HG03060 (cell line): ENCODE data around the gene UNC5C.
A peak's percentile ranks its signal among the peaks of the same experiment; 100 is the strongest.

Experiments used
- ATAC-seq: cut with Tn5 transposase; IDR thresholded peaks from one replicate; pipeline ENCODE4 v1.9.1; 2021; ENCODE audit warnings: low read depth, moderate number of reproducible peaks; ENCODE audit not compliant: unreplicated experiment

The UNC5C gene

DNA sequence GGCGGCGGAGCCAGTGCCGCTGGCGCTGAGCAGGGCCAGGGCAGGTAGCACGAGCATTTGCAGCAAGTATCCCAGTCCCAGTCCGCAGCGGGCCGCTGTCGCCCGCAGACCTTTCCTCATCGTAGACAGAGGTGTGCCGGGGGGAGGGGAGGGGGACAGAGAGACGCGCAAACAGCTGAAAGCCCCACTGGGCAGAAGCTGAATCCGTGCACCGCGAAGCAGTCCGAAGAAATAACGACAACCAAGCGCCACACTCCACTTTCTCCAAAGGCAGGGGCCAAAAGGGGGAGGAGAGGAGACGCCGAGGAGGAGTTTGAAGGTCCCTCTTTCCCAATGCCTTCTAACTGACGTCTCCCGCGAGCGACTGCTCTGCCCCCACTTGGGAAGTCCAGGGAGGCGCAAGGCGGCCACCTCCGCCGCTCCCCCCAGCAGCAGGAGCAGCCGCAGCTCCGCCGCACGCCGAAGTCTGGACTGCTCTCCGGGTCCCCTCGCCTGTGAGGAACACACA lies at the start of gene UNC5C:
Gene UNC5C (minus strand): TSS at position 236 of the 508 bp plus-strand sequence.
- ATAC-seq: no peak

DNA sequence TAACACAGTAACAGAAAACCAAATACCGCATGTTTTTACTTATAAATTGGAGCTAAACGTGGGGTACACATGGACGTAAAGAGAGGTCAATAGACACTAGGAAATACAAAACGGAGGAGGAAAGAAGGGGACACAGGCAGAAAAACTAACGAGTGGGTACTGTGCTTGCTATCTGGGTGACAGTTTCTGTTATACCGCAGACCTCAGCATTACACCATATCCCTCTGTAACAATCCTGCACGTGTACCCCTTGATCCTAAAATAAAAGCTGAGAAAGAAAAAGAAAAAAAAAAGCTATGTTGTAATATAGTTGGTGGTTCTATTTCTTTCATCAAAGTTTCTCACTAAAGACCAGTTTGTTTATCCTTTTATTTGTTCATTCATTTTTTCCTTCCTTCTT lies 47.9 kb upstream of the UNC5C start:
- no peak for ATAC-seq

DNA sequence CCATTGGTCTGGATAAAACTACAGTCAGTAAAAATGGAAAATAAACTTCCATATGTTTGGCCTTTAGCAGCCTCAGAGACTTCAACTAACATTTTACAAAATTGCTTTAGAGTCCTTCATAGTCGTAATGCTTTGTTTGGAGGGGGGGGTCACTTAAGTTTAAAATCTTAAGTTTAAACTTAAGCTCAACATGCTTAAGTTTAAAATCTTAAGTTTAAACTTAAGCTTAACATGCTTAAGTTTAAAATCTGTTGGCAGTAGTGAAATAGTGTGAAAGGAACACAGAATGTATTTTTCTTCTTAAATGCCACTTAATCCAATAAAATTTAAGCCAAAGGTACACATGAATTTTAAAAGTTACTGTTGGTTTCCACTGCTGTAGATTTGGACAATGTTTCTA lies 45.9 kb upstream of the UNC5C start:
- no peak for ATAC-seq

DNA sequence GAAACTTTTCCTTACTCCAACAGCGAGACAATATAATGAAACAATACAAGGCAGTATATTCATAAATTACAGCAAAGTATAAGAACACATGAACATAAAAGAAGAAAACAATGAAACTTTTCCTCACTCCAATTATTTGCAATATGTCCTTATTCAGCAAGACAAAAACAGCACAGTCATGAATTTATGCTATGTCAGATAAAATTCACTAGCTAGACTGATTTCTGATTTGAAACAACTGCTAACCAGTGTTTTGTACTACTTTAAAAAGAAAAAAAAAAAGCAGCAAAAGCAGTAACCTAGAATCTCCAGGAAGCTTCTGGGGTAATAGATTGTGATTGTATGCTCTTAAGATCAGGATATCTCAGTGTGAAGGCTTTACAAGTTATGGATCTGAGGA lies 45.2 kb upstream of the UNC5C start:
- no peak for ATAC-seq

DNA sequence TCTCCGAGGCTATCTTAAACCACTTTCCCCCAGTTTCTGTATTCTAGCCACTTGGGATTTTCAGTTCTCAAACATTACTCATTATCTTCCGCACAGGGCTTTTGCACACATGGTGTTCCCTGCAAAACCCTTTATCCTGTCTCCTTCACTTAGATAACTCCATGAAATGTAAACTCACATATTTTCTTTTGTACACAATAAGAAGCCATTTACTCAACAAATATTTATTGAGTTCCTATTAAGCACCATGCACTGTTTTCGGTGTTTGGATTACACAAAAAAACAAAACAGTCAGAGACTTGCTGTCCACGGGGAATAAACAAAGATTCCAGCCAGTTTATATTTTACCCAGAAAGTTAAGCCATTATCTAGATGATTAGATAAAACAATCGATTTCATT lies 42.5 kb upstream of the UNC5C start:
- no peak for ATAC-seq

DNA sequence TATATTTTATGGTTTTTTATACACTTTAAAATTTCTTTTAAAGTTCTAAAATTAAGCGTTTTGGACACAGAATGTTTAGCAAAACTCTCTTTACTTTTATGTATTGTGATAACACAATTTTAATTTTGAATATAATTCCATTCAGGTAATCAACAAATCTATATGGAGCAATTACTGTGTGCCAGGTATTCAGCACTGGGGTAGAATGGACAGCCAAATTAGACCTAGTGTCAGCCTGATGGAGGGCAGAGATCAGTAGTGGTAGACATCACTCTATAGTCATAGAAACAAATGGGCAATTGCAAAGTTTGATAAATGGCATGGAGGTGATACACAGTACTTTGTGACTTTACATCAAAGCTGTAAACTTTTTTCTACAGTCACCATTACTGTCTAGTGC lies 41.8 kb upstream of the UNC5C start:
- no peak for ATAC-seq

DNA sequence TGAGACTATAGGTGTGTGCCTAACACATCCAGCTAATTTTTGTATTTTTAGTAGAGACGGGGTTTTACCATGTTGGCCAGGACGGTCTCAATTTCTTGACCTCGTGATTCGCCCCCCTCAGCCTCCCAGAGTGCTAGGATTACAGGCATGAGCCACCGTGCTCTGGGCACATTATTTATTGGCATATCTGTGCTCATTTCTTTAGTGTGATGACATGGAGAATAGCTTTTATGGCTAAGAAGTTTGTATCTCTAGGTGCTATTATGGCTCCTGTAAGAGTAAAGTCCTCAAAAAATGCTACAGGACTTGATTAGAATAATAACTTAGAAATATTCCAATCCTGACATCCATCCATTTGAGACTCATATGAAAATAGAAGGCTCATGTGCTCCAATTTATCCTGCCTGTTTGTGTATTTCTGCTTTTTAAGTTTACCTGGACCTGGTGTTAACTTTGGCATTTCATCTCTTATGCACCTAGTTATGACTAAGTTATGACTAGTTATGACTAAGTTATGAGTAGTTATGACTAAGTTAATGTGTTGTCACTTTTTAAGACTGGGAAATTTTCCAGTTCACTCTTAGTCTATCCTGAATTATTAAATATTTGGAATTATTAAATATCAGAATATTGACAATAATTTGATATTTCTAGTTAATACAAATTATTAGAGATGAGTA lies 36.4 kb upstream of the UNC5C start:
- ATAC-seq: no peak

DNA sequence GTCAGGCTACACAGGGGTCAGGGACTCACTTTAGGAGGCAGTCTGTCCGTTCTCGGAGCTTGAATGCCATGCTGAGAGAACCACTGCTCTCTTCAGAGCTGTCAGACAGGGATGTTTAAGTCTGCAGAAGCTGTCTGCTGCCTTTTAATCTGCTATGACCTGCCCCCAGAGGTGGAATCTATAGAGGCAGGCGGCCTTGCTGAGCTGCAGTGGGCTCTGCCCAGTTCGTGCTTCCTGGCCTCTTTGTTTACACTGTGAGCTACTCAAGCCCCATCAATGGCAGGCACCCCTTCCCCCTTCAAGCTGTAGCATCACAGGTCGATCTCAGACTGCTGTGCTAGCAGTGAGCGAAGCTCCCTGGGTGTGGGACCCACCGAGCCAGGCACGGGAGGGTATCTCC lies 31.5 kb upstream of the UNC5C start:
- ATAC-seq: no peak

DNA sequence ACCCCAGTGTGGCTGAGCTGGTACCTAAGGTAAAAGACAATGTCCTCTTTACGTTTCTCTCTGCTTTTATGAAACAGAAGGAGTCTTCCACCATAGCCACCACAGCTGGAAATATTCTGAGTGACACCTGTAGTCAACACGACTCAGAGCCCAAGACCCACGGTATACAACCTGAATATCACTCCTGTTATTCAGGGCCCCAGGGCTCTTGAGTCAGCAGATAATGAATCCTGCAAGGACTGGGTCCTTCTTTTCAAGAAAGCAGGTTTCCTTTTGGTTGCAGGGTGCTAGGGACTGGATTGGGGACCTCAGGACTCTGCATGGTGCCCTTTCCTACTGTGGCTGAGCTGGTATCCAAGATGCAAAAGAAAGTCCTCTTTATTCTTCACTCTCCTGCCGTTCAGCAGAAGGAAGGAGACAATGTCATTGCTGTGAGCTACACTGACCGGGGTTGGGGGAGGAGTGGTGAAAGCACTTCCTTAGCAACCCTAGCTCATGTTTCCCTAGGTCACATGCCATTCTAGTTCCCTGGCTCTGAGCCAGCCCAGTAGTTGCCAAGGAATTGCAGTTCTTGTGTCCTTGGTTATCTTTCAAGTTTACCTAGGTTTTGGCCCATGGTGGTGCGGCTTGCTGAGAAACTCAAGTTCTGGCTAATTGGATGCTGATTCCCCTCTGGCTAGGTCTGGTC lies 23.7 kb upstream of the UNC5C start:
- ATAC-seq: no peak

DNA sequence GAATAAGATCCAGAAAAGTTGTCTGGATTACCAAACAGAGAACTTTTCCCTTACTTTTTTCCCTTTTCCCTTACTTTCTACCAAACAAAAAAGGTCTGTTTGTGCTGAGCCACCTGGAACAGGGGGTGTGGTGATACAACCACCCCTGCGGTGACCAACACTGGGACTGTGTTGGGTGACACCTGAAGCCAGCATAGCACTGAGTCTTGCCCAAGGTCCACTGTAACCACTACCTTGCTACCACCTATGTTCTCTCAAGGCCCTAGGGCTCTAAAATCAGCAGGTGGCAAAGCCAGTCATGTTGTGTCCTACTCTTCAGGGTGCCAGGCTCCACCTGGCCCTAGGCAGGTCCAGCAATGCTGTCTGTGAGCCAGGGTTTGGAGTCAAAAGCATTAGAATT lies 22.8 kb upstream of the UNC5C start:
- no peak for ATAC-seq

DNA sequence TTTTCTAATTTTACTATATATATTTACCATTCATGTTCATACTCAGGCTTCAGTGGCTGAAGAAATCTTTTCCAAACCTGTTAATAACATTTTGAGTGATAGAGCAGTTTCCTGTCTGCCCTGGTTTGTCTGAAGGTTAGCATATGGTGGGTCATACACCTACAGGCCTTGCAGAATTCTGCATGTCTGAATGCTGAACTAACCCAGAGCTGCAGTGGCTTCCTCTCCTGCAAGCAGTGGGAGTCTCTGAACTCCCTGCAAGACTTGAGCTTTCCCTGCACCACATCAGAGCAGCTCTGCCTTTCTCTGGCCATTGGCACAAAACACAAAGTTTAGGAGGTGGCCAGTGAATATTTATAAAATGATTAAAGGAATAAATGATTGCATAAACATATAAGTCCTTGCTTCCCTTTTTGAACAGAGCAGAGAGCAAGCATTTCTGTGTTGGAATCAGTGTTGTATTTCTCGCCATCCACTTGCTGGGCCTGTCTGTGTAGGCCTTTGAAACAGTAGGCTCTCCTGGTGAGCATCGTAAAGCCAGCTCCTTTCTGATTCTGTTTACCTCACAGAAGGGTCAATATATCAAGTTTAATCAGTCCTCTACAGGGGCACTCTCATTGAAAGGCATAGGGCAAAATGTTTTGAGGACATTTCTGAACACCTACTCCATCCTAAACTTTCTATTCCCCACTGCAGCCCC lies 15.0 kb upstream of the UNC5C start:
- no peak for ATAC-seq

DNA sequence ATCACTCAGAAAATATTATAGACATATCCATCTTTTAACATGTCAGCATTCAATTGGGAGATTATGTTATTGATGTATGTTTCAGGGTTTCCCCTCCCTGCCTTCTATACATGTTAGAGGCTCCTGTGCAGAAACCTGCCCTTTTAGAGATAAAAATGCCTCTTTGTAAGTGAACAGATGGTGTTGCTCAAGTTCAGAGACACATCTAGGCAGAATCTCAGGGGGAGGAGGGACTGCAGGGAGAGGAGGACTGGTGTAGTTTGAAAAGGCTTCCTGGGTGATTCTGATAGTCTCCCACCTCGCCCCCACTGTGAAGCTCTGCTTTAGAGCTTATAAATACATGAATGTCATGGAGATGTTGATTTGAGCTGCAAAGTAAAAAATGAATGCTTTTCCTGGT lies 12.0 kb upstream of the UNC5C start:
- ATAC-seq: no peak

DNA sequence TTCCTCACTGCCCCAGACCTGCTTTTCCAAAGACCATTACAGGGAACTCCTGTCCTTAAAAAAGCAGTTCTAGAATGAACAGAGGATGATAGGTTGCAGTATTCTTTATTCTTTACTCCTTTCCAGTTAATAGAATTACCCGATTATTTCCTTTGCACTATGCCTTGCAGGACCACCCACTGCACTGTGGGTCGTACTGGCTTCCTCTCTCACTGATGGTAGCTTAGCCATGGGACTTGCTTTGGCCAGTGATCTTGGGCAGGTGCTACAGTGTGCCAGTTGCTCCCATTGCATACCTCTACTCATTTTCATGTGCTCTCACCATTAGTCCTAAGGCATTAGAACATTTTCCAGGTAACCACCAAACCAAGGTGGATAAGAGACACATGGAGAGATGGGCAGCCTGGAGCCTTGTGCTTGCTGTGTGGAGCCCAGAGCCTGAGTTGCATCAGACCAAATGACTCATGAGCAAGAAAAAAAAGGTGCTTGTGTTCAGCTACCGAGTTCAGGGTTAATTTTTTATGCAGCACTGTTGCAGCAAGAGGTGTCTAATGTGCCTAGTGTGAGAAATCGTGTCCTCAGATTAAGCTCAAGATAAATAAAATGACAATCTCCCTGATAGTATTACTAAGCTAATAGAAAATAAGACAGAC lies 7.6 kb upstream of the UNC5C start:
- no peak for ATAC-seq

DNA sequence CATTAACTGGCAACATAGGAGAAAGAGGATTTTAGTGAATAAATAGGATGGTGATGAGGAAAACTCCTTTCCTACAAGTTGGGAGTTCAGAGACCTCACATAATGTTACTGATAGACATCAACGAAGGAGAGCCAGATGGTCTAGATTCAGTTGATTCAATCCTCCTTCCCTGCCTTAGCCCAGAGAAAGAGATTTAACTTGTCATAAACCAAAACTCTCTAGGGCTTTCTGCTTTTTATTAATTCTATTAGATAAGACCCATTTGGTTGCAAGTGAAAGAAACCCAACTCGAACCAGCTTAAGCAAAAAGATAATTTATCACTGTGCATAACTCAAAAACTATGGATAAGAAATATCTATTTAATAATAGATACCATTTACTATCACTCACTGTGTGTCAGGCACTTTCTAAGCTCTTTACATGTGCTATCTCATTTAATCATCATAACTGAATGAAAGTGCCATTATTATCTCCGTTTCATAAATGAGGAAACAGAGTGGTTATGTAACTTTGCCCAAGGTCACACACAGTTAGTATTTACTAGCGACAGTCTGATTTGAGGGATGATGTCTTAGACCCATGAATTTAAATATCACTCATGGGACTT lies 4.3 kb upstream of the UNC5C start:
- ATAC-seq: no peak

DNA sequence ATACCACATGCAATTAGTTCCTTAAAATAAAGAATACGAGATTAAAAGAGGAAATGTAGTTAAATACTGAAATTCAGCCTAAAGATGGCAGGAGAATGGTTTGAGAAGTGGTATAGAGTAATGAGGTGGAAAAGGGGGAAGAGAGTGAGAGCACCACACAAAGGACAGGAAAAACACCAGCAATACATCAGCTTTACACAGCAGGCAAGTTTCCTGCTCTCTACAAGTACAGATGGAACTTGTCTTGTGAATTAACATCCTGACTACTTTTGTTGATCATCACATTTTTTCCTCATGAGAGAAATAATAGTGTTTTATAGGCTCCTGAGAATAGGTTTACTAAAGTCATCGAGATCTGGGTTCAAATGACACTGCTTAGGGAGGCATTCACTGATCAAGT lies 2.9 kb upstream of the UNC5C start:
- no peak for ATAC-seq

DNA sequence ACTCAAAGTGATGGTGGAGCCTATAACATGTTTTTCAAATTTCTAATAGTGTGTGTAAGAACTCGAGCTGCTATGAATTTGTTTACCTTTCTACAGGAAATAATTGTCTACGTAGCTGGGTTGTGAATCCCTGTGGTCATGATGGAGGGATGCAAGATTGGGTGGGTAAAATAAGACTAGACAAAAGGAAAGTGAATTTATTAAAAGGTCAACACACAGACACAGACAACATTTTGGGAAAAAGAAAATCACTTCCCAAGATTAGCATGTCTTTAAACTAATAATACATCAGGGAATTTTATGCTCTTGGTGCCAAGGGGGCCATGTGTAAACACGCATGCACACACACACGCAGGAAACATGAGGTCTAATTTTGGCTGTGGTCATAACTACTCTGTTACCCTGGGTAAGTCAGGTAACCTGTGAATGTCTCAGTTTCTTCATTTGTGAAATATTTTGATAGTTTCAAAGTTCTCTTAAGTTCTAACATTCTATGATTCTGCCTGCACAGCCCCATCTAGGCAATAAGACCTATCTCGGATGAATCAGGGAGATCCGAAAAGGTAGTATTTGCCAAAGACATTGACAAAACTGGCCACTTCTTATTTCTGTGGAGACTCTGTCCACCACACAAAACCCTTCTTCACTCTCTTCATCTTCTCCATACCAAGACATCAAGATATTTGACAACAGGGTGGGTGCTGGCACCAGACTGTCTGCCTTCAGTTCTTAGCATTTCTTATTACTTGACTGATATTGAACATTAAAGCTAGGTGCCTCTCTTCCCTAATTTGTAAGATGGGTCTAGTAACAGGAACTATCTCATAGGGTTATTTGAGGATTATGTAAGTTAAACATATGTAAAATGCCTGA lies 1.6 kb upstream of the UNC5C start:
- no peak for ATAC-seq

DNA sequence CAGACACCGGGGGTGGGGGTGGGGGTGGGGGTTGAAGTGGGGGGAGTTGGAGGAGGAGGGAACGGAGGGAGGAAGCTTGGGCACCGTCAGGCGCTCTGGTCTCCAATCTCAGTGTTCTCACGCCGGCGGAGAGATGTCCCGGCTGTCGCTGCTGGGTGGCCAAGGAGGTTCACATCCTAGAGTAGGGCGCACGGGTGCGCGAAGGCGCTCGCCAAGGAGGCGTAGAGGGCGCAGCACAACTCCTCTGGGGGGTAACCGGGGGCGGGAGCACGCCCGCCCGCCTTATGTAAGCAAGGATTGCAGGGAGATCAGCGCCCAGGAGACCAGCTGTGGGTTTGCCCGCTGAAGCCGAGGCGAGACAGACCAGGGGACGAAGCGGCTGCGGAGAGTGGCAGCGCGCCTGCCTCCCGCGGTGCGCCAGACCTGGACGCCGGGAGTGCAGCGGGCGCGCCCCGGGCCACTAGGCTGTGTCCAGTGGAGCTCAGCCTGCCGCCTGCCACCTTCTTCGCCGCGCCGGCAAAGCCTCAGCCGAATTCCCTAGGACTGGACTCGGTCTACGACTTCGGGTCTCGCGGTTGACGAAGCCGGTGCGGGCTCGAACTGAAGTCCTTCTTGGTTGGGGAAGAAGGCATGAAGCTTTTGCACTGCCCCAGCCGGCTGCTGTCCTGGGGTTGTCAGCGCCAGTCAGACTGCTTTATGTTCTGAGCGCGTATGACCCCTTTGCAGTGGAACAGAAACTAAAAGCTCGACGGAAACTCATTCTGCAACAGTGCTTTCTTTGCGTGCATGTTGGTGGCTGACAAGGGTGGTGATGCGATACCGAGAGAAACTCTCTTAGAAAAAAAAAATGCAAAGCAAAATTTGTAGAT lies 707 bp upstream of the UNC5C start:
- peak; percentile 88 for ATAC-seq

DNA sequence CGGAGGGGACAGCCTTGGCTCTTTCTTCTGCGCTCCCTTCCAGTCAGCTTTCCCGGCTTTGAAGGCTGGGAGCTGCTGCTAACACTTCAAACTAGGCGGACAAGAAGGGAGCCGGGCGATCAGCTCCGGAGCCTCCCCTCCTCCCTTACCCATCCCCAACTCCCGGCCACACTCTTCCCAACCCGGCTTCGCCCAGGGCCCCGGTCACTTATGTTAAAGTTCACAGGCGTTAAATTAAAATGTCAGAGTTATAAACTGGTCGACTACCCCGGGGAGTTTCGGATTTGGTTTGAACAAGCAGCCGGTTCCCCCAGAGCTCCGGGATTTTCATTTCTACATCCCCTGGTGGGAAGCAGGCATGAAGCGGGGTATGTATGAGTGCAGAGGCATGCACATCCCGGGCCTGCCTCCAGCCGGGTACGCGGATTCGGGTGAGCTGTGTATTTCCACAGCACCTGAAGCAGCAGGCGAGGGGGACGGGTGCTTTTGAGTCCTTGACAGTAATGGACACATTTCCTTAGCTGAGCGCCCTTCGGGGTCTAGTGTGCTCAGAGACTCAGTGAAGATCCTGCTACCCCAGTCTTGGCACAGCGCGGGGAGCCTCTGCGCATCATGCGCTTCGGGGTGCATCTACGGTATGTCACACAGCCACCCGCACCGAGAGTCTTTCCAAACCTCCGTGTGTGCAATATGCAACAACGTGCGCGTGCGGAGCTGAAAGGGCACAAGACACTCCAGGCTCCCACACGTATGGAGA lies 880 bp downstream of the UNC5C start:
- no peak for ATAC-seq
